GM12873 (cell line): ENCODE data around the gene DNASE1L3.

Experiments
- TF ChIP-seq, protein P1 (sequence below): IDR thresholded peaks from 2 replicates; pipeline ENCODE4 v1.5.1; 2012; ENCODE audit warnings: low read depth, mild to moderate bottlenecking, moderate library complexity, low read length, control low read depth; ENCODE audit not compliant: insufficient read depth; ENCODE audit errors: missing control alignments

DNASE1L3 gene

DNA sequence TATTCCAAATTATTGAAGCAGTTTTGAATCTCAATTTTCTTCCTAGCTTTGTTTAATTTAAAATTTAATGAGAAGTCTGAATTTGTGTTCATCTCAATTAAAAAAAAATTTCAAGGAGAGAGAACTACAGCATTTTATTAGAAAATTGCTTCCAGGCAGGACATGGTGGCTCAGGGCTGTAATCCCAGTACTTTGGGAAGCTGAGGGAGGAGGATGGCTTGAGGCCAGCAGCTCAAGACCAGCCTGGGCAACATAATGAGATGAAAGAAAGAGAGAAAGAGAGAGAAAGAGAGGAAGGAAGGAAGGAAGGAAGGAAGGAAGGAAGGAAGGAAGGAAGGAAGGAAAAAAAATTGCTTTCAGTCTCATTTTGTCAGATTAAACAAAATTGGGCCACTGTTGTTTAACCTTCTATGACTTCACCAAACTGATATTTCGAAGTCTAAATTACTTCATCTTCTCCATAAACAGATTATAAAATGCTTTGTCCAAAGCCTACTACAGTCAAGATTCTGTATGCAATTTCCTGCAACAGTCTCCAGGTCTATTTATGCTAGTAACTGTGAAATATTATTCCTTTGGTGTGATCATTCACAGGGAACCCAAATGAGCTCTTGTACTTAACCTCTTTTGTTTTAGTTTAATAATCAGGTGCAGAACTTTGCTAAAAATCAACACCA is 20.2 kb upstream of the DNASE1L3 start:
- TF ChIP-seq, protein P1, sequence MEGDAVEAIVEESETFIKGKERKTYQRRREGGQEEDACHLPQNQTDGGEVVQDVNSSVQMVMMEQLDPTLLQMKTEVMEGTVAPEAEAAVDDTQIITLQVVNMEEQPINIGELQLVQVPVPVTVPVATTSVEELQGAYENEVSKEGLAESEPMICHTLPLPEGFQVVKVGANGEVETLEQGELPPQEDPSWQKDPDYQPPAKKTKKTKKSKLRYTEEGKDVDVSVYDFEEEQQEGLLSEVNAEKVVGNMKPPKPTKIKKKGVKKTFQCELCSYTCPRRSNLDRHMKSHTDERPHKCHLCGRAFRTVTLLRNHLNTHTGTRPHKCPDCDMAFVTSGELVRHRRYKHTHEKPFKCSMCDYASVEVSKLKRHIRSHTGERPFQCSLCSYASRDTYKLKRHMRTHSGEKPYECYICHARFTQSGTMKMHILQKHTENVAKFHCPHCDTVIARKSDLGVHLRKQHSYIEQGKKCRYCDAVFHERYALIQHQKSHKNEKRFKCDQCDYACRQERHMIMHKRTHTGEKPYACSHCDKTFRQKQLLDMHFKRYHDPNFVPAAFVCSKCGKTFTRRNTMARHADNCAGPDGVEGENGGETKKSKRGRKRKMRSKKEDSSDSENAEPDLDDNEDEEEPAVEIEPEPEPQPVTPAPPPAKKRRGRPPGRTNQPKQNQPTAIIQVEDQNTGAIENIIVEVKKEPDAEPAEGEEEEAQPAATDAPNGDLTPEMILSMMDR = no peak

DNA sequence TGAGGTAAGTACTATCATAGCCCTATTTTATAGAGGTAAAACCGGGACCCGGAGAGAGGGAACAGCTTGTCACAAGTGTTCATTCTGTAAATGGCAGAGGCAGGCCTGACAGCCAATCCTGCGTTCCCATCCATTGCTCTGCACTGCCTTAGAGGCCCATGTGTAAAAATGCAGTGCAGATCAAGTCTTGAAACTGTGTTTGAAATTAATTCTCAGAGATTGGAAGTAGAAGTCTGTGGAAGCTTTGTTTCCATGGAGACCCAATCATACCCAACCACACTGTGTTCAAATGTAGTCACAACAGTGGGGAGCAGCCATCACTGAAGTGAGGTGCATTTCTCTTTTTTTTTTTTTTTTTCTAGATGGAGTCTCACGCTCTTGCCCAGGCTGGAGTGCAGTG is 13.1 kb upstream of the DNASE1L3 start:
- TF ChIP-seq, protein P1 = no peak

DNA sequence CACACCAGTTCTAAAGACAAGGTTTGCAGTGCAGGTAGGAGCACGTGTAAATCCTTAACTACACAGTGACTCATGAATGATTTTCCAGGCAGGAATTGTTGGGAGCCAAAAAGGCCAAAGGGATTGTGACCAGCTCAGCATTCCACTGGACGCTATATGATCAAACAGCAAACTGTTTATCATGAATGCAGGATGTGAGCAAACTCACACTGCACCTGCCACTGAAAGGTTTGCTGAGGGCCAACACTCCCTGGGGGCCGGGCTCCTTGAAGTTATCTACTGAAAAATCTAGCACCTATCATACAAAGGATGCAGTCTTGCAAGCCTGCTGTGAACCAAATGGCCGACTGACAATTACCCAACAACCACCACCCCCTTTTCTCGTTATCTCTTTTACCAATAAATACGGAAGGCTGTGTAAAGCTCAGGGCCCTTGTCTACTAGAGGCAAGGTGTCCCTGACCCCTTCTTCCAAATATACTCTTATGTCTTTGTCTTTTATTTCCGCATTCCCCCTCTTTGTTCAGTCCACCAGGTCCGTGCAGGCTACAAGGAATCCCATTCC is 11.5 kb upstream of the DNASE1L3 start:
- TF ChIP-seq, protein P1 = no peak

DNA sequence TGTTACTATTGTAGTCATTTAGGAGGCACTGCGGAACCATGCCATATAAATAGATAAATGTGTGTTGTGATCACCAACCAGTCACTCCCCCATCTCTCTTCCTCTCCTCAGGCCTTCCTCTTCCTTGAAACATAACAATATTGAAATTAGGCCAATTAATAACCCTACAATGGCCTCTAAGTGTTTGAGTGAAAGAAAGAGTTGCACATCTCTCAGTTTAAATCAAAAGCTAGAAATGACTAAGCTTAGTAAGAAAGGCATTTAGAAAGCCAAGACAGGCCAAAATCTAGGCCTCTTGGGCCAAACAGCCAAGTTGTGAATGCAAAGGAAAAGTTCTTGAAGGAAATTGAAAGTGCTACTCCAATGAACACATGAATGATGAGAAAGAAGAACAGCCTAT is 8.1 kb upstream of the DNASE1L3 start:
- TF ChIP-seq, protein P1 = no peak

DNA sequence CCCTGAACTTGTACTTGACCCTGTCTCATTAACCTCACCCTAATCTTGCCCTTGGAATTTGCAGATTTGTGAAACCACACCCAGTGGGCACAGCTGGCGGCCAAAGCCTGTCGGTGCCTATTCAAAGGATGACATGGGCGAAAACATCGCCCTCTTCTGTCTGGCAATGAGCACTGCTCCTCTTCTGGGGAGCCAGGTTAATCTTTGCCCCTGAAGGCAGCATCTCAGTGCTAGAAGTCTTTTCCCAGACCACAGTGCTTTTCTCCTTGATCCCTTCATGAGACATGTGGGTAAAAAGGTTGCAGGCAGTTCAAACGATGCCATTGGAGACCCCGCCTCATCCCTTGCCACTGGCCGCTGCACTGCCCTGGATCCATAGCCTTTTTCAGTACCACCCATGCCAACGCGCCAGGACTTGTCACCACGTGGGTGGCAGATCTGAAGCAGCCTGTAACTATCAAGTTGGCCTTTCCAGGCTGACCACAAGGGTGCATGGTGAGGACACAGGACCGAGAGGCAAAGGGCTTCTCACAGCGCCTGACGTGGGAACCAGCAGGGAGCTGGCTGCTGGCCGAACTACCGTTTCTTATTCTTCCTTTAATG is 6.5 kb upstream of the DNASE1L3 start:
- TF ChIP-seq, protein P1 = peak; percentile 90

DNA sequence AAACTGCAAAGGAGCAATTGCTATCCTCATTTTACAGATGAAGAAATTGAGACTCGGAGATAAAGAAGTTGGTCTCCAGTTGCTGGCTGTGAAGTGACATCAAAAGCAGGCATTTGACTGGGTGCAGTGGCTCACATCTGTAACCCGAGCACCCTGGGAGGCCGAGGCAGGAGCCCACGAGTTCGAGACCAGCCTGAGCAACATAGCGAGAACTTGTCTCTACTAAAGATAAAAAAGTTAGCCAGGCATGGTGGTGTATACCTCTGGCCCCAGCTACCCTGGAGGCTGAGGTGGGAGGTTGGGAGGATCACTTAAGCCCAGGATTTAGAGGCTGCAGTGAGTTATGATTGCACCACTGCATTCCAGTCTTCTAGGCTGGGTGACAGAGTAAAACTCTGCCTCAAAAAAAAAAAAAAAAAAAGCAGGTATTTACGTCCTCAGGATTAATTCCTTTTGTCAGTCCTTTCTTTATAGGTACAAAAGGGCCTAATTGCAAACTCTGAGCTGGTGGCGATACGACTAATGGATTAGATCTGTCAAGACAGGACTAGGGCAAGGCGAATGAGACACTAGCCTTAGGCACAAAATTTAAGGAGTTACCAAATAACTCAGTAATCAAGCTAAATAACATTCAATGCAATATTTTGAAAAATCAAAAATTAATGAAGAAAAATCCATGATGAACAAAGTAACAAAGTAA is 5.9 kb upstream of the DNASE1L3 start:
- TF ChIP-seq, protein P1 = no peak
